SH-SY5Y (cell line): Measurements from ENCODE around the gene ARHGAP4.

ENCODE experiments used
- GATA2 ChIP-seq: IDR thresholded peaks from 2 replicates; pipeline ENCODE4 v1.6.1; 2011; ENCODE audit warnings: mild to moderate bottlenecking, low read depth, low read length
- GATA3 ChIP-seq: IDR thresholded peaks from 2 replicates; pipeline ENCODE4 v1.6.1; 2011; ENCODE audit warnings: low read depth, mild to moderate bottlenecking, low read length, moderate library complexity

GRCh38 chrX:153921070-153921469, 5.0 kb downstream of the ARHGAP4 start:
- TF ChIP-seq GATA2 (no peak), GATA3 (no peak)
